Muscle of leg (tissue), 11 donors: ENCODE data around the gene AMY1B. TPM values are rescaled to one million over a fixed set of nuclear protein-coding genes. Genes with fewer than 3 reads are reported as not detected.
"Not testable (repeated sequence)": the region's sequence is repeated elsewhere in the genome, so short reads cannot be mapped to it uniquely, and the experiment has no call there.

ENCODE experiments used
- DNase-seq: peaks from one replicate; pipeline ENCODE4 v3.0.0; 2013
- H3K27ac ChIP-seq: one replicate; pipeline ENCODE4 v1.5.1; 2013; ENCODE audit warnings: mild to moderate bottlenecking, low read length, control low read depth
- H3K27me3 ChIP-seq: one replicate; pipeline ENCODE4 v1.6.1; 2013; ENCODE audit warnings: low read length; ENCODE audit not compliant: control insufficient read depth, insufficient read depth
- H3K36me3 ChIP-seq: one replicate; pipeline ENCODE4 v1.6.1; 2013; ENCODE audit warnings: low read length; ENCODE audit not compliant: control insufficient read depth, insufficient read depth
- H3K4me1 ChIP-seq: one replicate; pipeline ENCODE4 v1.6.1; 2013; ENCODE audit warnings: low read length; ENCODE audit not compliant: control insufficient read depth, insufficient read depth
- H3K4me3 ChIP-seq: one replicate; pipeline ENCODE4 v1.5.1; 2013; ENCODE audit warnings: low read length, control low read depth
- H3K9me3 ChIP-seq: replicated peaks from 2 replicates; pipeline ENCODE4 v1.6.1; 2013; ENCODE audit warnings: low read depth, low read length; ENCODE audit not compliant: control insufficient read depth
- WGBS: methylation state at CpG from one replicate; pipeline ENCODE4 v1.1.5; 2013; ENCODE audit warnings: missing lambda C conversion rate; ENCODE audit not compliant: insufficient coverage; 5-methylcytosine and 5-hydroxymethylcytosine counted together
- polyA plus RNA-seq, 8 donors: library from polyadenylated mRNA; unstranded; fragments of 120-200 nt; gene quantifications; one replicate each; pipeline versions ENCODE4 v1.2.1 to v1.2.3, GENCODE V29; 2013; ENCODE audit warnings: inconsistent platforms in 1 of 8, low replicate concordance in 1 of 8; ENCODE audit not compliant: insufficient read length in 8 of 8, insufficient read depth in 1 of 8
- total RNA-seq: library from RNA; stranded (reverse); fragments of 120-200 nt; gene quantifications from one replicate; pipeline ENCODE4 v1.2.4, GENCODE V29; 2013

AMY1B gene
- total and polyA plus RNA-seq, 9 donors: 0.13 to 0.66 (median 0.19) TPM; not detected in 6

DNA sequence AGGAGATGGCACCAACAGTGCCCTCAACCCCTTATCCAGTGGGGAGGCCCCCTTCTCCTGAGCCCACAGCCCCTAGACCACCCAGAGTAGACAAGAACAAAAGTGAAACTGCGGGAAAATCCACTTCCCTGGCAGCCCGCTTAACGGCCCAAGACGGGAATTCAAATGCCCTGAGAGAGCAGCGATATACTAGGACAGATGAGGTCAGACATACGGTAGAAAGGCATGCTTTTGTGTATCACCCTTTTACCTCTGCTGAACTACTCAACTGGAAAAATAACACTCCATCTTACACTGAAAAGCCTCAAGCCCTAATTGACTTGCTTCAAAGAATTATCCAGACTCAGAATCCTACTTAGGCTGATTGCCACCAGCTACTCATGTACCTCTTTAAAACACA, 1.4 kb upstream of the AMY1B start:
- not testable (repeated sequence) for H3K27me3 ChIP-seq, H3K4me1 ChIP-seq
- no CpG with 5 or more reads among the region's 6 CpGs for WGBS

DNA sequence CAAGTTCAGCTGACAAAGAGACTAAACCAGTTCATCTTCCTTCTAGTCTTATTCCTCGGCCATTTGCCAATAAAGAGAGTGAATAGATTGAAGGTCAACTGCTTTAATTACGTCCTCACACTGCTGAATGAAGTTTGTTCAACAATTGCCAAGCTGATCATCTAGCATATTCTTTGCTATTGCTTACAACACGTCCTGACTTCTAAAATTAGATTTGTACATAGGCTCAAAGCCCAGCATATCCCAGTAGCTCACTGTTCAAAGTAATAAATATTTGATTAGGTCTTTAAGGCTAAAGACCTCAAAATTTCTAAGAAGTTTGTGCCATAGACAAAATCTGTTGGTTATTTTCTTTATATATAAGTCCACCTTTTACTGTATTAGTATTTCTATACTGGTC, 19.7 kb downstream of the AMY1B start:
- not testable (repeated sequence) for H3K36me3 ChIP-seq, H3K27me3 ChIP-seq, DNase-seq

More for the DNA sequence above, 1.4 kb upstream of the AMY1B start:
- not testable (repeated sequence) for DNase-seq, H3K27ac ChIP-seq, H3K36me3 ChIP-seq, H3K9me3 ChIP-seq, H3K4me3 ChIP-seq

DNA sequence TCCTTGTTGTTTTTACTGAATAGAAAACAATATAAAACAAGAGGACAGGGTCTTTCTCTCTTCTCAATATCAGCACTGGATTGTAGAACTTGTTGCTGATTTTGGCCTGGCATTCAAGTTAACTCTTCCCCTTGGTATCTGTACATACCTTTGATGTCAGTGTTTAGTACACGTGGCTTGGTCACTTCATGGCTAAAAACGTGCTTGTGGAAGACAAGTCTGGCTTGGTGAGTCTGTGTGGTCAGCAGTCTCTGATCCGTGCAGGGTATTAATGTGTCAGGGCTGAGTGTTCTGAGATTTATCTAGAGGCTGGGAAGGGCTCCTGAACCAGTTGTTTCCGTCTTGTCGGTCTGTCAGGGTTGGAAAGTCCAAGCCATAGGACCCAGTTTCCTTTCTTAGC, 40.5 kb downstream of the AMY1B start, which contains the start of gene AMY1A:
TSS of gene AMY1A (plus strand) at position 301 of the 400 bp plus-strand sequence. CDS start 571 bp downstream, outside the sequence.
- not testable (repeated sequence) for H3K36me3 ChIP-seq, H3K4me3 ChIP-seq, H3K4me1 ChIP-seq, H3K27ac ChIP-seq, DNase-seq, H3K27me3 ChIP-seq, H3K9me3 ChIP-seq
- WGBS: no CpG with 5 or more reads among the region's 5 CpGs

More for the DNA sequence above, 19.7 kb downstream of the AMY1B start:
- no CpG with 5 or more reads among the region's 3 CpGs for WGBS
- H3K27ac ChIP-seq, H3K4me1 ChIP-seq, H3K4me3 ChIP-seq, H3K9me3 ChIP-seq: not testable (repeated sequence)

DNA sequence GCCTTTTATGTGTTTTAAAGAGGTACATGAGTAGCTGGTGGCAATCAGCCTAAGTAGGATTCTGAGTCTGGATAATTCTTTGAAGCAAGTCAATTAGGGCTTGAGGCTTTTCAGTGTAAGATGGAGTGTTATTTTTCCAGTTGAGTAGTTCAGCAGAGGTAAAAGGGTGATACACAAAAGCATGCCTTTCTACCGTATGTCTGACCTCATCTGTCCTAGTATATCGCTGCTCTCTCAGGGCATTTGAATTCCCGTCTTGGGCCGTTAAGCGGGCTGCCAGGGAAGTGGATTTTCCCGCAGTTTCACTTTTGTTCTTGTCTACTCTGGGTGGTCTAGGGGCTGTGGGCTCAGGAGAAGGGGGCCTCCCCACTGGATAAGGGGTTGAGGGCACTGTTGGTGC, 41.9 kb downstream of the AMY1B start:
- H3K4me3 ChIP-seq, H3K36me3 ChIP-seq, H3K4me1 ChIP-seq, H3K27me3 ChIP-seq, DNase-seq, H3K27ac ChIP-seq, H3K9me3 ChIP-seq: not testable (repeated sequence)
- no CpG with 5 or more reads among the region's 6 CpGs for WGBS

DNA sequence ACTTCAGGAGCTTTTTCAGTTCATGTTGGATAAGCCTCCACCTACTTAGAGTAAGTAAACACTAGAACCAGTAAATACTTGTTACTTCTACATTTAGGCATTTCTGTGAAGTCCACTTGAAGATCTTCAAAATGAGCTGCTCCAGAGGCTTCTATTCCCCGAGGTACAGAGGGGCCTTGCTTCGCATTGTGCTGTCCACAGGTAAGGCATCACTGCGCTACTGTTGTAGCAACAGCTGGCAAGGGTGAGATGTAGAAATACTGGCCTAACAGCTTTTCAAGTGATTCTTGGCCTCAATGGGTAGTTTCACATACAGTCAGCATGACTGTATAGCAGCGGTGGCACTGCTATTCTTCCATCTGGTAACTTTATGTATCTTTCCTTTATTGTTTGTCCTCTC, 45.1 kb downstream of the AMY1B start:
- not testable (repeated sequence) for H3K4me3 ChIP-seq, DNase-seq, H3K27ac ChIP-seq, H3K9me3 ChIP-seq, H3K27me3 ChIP-seq, H3K36me3 ChIP-seq, H3K4me1 ChIP-seq
- no CpG with 5 or more reads among the region's 4 CpGs for WGBS

DNA sequence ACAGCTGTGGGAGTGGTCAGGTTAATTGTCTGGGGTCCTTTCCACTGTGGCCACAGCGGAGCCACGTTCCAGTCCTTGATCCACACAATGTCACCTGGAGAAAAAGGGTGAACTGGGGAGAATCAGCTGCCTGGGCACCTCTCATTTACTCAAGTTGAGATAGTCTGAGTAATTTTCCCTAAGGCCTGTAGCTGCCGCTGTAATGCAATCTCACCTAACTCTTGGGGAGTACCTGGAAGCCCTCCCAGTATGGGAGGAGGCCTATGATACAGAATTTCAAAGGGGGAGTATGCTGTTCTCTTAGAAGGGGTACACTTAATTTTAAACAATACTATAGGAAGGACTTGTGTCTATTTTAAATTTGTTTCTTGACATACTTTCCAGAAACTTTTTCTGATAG, 45.7 kb downstream of the AMY1B start:
- WGBS: no CpG with 5 or more reads among the region's 3 CpGs

DNA sequence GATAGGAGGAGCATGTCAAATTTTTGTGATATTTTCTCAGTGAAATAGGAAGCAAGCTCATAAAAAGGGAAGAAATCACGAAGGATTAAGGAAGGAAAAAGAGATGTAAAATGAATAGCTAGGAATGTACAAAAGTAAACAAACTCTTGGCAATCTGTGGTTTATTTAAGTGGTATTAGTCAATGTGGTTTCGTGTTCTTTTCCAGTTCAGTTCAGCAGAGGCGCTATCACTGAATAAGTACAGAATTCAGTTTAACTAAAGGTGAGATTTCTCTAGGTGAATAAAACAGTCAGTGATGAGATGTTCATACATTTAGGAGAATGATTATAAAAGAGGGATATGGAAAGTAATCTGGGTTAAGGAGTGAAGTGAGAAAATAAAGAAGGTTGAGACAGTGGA, 52.1 kb downstream of the AMY1B start:
- not testable (repeated sequence) for H3K36me3 ChIP-seq, H3K27me3 ChIP-seq, H3K4me3 ChIP-seq, DNase-seq, H3K9me3 ChIP-seq, H3K27ac ChIP-seq, H3K4me1 ChIP-seq
- no CpG with 5 or more reads among the region's 3 CpGs for WGBS

More for the DNA sequence above, 45.7 kb downstream of the AMY1B start:
- not testable (repeated sequence) for H3K4me1 ChIP-seq, H3K4me3 ChIP-seq, H3K9me3 ChIP-seq, DNase-seq, H3K27ac ChIP-seq, H3K36me3 ChIP-seq, H3K27me3 ChIP-seq

DNA sequence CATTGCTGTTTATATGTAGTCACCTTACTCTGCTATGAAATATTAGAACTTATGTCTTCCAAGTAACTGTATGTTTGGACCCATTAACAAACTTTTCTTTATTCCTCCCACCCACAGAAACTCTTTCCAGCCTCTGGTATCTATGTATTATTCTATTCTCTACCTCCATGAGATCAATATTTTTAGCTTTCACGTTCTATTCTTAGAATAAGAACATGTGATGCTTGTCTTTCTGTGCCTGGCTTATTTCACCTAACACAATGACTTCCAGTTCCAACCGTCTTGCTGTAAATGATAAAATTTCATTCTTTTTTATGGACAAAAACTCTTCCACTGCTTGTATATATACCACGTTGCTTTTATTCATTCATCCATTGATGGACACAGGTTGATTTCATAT, 54.8 kb downstream of the AMY1B start:
- not testable (repeated sequence) for H3K4me3 ChIP-seq
- no CpG with 5 or more reads among the region's 3 CpGs for WGBS

More for the DNA sequence above, 54.8 kb downstream of the AMY1B start:
- not testable (repeated sequence) for H3K27me3 ChIP-seq, H3K27ac ChIP-seq, H3K36me3 ChIP-seq, DNase-seq, H3K9me3 ChIP-seq, H3K4me1 ChIP-seq

Other genes starting within 250 kb of the AMY1B start
- 13.2 TPM for gene RNPC3, start 170.5 kb downstream of the AMY1B start, total RNA-seq
- gene RNPC3, start 170.5 kb downstream of the AMY1B start, polyA plus RNA-seq: 10 to 100 TPM; 11.4 to 26.4 (median 16.2) TPM
- 21.2 TPM for gene AMY2B, start 124.6 kb downstream of the AMY1B start, total RNA-seq
- 10 to 100 TPM in 3 of 8 donors, 1 to 10 TPM in 5; 3.5 to 21.2 (median 7.3) TPM for gene AMY2B, start 124.6 kb downstream of the AMY1B start, polyA plus RNA-seq
- not detected for gene AMY2A, start 78.8 kb downstream of the AMY1B start, total RNA-seq
- under 1 TPM in 1 of 8 donors, not detected in 7; 0.16 TPM for gene AMY2A, start 78.8 kb downstream of the AMY1B start, polyA plus RNA-seq
- not detected for gene AMY1A, start 40.5 kb downstream of the AMY1B start, total RNA-seq
- gene AMY1A, start 40.5 kb downstream of the AMY1B start, polyA plus RNA-seq: under 1 TPM in 1 of 8 donors, not detected in 7; 0.31 TPM
- gene AMY1C, start 53.7 kb upstream of the AMY1B start, total RNA-seq: not detected
- gene AMY1C, start 53.7 kb upstream of the AMY1B start, polyA plus RNA-seq: not detected